Purkinje cell (primary cell): ENCODE measurements around the gene DEFB108B. TPM values are rescaled to one million over a fixed set of nuclear protein-coding genes. Genes with fewer than 3 reads are reported as not detected.

Experiments
- polyA plus RNA-seq: library from polyadenylated mRNA; unstranded; fragments of >200 nt; fragmentation: Nextera tagmentation; gene quantifications from 2 replicates; pipeline ENCODE4 v1.2.1, GENCODE V29; 2014

Gene DEFB108B
- not detected in 2 replicates for polyA plus RNA-seq

DNA sequence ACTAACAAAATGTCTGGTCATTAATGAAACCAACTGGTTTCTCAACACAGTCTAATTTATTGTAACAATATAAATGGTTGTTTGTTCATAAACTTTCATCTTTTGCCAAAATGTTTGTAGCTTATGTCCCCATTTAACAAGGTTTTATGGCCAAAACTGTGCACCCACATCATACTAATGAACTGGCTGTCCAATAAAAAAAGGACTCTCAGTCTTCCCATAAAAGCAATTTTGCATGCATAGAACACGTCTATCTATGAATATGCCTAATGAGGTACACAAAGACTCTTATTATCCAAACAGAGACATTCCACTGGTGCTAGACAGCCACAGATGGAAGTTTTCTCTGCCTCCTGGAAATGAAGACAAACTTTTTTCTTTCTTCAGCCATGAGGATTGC is at the start of gene DEFB108B:
DEFB108B (plus strand) TSS at position 390 of the 400 bp plus-strand sequence; CDS start at position 390, 0 bp downstream.

GRCh38 chr11:71878059-71878458 is 45.1 kb downstream of the DEFB108B start, which contains the start of gene DEFB131B:
Gene DEFB131B (plus strand): TSS chr11:71878453. CDS start chr11:71878453, 0 bp downstream.

Other genes with a start within 250 kb of the DEFB108B start
- not detected in 2 replicates for gene DEFB131B, start 45.3 kb downstream of the DEFB108B start, polyA plus RNA-seq
- 2.5 and 10.6 TPM in 2 replicates for gene XNDC1N, start 95.4 kb downstream of the DEFB108B start, polyA plus RNA-seq
- gene RNF121, start 95.8 kb downstream of the DEFB108B start, polyA plus RNA-seq: 1.7 and 4.5 TPM in 2 replicates
- 0.92 and 1.7 TPM in 2 replicates for gene IL18BP, start 165.7 kb downstream of the DEFB108B start, polyA plus RNA-seq
- 13.6 and 15.7 TPM in 2 replicates for gene NUMA1, start 247.3 kb downstream of the DEFB108B start, polyA plus RNA-seq
- gene LRRC51, start 247.7 kb downstream of the DEFB108B start, polyA plus RNA-seq: 2.0 and 13.2 TPM in 2 replicates